ENCODE results near the gene RAVER2. TPM values are rescaled to one million over a fixed set of nuclear protein-coding genes. Genes with fewer than 3 reads are reported as not detected.

RAVER2 gene
- total RNA-seq, 1 donor from 2014 or later: 12.8 TPM

DNA sequence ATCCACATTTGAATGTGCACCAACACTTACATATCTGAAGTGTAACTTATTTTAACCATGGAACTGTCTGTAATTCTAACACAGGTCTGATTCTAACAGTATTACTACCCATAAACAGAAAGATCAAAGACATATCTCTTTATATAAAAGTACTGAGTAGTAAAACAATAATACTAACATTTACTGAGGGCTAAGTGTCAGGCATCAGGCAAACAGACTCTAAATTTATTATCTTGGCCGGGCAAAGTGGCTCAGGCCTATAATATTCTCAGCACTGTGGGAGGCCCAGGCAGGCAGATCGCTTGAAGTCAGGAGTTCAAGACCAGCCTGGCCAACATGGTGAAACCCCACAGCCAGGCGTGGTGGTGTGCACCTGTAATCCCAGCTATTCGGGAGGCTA, 135.6 kb downstream of the RAVER2 start:
- intact Hi-C loops (cut with DNase I): no loop called here
- ATAC-seq: no peak
- no peaks in the 10 kb centered on the region for H3K27me3 ChIP-seq

GRCh38 chr1:64881281-64881680, 136.4 kb downstream of the RAVER2 start:
- ATAC-seq: no peak
- no peak overlapping the region for H3K4me3 ChIP-seq
- no peak for DNase-seq
- H3K36me3 ChIP-seq: peaks cover 65% of the 10 kb centered on the region
- H3K27me3 ChIP-seq: no peaks in the 10 kb centered on the region
- no peaks in the 10 kb centered on the region for H3K4me1 ChIP-seq
- no peak overlapping the region for H3K27ac ChIP-seq
- no peak for TF ChIP-seq CTCF (IDR thresholded peaks at IDR 0.05)
- no peaks in the 10 kb centered on the region for H3K9me3 ChIP-seq
- intact Hi-C loops (cut with DNase I): no loop called here

More for the DNA sequence above, 135.6 kb downstream of the RAVER2 start:
- TF ChIP-seq CTCF (IDR thresholded peaks at IDR 0.05): no peak
- Histone ChIP-seq H3K27ac (no peak overlapping the region), H3K4me1 (no peaks in the 10 kb centered on the region), H3K36me3 (peaks cover 68% of the 10 kb centered on the region), H3K9me3 (no peaks in the 10 kb centered on the region), H3K4me3 (no peak overlapping the region)
- no peak for DNase-seq

Other genes with a start within 250 kb of the RAVER2 start
- 152 TPM for gene JAK1, start 221.5 kb downstream of the RAVER2 start, total RNA-seq